Activated T-cell treated with anti-CD3 and anti-CD28 coated beads for 24 hours (primary cell): ENCODE results near the gene ARHGAP36.

Experiments
- DNase-seq: peaks from one replicate; pipeline ENCODE4 v3.0.0-alpha.2; 2020; ENCODE audit warnings: low read depth

Gene ARHGAP36

DNA sequence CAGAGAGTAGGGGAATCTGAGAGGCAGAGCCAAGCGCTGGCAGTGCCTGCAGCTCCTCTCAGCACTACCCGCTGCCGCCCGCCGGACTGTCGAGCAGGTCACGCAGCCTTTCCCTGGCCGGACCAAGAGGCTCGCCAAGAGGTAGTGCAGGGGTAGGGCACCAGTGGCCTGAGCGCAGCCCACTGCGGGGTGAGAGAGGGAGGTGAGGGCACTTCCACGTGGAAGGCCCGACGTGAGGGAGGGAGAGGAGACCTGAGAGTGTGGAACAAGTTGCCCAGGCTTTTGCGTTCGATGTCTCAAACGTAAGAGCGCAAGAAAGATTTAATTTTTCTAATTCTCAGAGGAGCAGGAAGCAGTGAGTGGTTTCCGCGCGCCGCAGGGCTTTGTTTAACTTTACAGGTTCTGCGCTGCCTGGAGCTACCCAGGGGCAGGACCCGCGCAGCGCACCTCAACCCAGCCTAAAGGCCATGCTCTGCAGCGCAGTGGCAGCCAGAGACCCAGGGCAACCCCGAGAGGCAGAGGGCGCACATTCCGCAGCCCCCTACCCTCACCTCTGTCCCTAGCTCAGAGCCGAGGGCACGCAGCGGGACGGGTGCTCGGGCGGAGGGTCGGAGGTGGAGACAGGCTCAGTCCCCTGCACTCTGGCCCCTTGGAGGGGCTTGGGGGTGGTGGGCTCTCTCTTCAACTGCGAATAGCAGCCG is 14.9 kb downstream of the ARHGAP36 start:
- no peak for DNase-seq

DNA sequence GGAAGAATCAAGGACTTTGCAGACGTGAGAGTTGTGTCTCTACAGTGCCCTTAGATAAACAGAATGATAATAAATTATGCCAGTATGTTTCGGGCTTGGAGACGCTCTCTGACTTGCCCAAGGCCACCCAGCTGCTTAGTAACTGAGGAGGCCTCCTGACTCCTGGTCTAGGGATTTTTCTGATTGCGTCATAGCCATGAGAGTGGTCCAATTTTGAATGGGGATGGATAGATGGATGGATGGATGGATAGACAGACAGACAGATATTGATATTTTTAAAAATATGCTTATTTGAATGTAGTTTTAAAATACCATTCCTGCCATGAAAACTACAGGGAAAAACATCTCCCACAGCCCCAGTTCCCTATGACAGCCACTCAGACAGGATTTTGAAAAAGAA is 15.5 kb downstream of the ARHGAP36 start:
- DNase-seq = no peak

DNA sequence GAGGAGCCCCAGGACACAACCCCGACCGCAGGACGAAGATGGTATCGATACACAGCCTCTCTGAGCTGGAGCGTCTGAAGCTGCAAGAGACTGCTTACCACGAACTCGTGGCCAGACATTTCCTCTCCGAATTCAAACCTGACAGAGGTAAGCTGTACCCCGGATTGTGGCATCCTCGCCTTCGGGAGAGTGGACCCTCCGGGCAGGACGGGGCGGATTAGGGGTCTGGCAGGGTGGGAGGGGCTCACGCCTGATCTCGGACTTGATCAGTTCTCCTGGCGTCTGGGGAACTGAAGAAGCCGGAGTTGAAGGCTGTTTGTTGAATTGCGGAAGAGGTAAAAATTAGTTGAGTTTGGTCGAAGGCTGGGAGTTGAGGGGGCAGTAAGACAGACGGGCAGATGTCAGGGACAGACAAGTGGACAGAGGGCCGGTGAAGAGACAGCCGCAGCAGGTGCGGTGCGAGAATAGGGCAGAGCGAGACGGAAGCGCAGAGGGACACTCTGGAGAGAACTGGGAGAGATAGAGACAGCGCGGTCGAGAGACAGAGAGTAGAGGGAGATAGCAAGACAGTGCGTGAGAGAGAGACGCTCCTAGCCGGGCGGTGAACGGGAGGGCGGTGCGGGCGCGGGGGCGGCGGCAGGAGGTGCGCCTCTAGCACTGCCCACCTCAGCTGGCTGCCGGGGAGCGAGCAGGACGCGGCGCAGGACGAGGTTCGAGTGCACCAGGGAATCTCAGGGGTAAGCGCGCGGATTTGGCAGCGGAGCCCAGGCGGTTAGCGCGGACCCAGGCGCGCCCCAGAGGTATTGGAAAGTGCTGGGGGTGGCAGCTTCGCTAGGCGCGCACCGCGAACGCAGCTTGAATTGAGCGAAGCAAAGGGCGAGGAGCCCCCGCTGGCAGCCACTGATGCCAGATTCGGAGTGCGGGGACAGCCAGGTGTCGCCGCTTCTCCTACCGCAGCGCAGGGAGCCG is 23.9 kb downstream of the ARHGAP36 start:
- no peak for DNase-seq

DNA sequence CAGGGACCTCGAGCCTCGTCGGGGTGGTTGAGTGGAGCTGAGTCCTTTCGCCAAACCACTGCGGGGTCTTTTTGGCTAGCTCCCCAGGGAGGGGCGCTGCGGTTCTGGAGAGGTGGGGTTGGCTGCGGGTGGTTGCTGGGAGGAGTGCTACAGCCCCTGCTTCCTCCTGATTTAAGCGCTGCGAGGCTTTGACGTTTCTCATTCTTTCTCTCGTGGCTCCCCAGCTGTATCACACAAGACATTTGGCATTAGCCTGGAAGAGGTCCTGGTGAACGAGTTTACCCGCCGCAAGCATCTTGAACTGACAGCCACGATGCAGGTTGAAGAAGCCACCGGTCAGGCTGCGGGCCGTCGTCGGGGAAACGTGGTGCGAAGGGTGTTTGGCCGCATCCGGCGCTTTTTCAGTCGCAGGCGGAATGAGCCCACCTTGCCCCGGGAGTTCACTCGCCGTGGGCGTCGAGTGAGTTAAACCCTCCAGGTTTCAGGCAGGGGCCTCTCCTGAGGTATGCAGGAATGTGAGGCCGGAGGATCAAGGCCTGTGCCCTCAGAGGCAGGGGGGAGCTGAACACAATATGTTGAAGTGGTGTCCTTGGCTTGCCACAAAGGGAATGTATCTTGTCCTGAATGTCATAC is 25.5 kb downstream of the ARHGAP36 start:
- DNase-seq = no peak

DNA sequence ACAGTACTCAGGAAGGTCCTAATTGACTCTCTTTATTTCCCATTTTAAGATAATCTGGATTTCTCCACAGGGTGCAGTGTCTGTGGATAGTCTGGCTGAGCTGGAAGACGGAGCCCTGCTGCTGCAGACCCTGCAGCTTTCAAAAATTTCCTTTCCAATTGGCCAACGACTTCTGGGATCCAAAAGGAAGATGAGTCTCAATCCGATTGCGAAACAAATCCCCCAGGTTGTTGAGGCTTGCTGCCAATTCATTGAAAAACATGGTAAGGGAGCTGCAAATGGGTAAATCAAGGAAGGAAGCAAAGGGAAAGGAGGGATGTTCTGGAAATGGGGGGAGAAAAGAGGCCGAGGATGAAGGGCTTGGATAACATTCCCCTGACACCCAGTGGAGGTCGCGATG is 26.0 kb downstream of the ARHGAP36 start:
- DNase-seq = no peak

DNA sequence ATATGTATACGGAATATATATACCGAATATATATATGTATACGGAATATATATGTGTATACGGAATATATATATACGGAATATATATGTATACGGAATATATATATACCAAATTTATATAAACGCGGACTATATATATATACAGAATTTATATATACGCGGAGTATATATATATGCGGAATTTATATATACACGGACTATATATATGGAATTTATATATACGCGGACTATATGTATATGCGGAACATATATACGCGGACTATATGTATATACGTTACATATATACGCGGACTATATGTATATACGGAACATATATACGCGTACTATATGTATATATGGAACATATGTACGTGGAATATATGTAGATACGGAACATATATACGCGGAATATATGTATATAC is 78.6 kb downstream of the ARHGAP36 start:
- DNase-seq = no peak

DNA sequence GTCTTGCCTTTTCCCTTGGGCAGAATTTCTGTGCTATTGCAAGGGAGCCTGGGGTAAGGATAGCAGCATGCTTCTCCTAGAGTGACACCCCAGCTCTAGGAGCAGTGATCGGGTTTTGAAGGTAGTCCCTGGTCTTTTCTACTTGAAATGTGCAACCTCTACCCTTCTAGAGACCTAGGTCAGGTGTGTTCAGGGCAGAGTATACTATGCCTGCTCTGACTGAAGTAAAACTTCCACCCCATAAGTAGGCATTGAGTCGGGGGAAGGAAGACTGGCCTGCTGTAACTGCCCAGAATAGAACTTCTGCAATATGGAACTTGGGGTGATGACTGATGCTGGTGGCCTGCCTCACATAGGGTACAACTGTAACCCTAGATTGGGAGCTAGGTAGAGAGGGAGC is 80.9 kb downstream of the ARHGAP36 start:
- DNase-seq = no peak
